Measurements from ENCODE around the gene ASIC2.

GRCh38 chr17:33167736-33168135 is 125.4 kb downstream of the ASIC2 start:
- TF ChIP-seq POLR2A (IDR thresholded peaks at IDR 0.05; ENCODE audit: low read length) = no peak
- TF ChIP-seq GATA1 (IDR thresholded peaks at IDR 0.05; ENCODE audit: low read depth, low read length) = no peak

All from erythroblast (primary cell).